NCI-H510A treated with DMSO at 0.1 percent for 48 hours (cell line): ENCODE results near the gene EIF4E3.

Source experiments
- DNase-seq: peaks from one replicate; lab custom pipeline; 2025; lab: John Stamatoyannopoulos, UW

EIF4E3 gene

GRCh38 chr3:71647751-71648150 lies 77.5 kb downstream of the EIF4E3 start:
- DNase-seq, result no peak

DNA sequence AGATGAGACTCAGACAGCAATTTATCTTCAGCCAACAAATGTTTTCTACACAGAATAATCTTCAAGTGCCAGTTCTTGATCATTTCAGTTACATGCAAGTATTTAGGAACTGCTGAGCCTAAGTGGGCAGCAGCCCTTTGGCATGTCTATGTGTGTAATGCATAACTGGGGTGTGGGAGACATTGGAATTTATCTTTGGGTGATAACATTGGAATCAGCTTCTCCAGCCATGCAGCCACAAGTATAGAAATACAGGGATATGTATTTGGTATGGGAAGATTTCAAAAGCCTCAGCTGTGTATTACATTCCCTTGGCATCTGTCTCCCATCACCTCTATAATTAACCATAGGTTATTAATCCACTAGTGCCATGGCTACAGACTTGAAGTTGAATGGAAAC lies 78.2 kb downstream of the EIF4E3 start:
- DNase-seq, result no peak

GRCh38 chr3:71645140-71645539 lies 80.1 kb downstream of the EIF4E3 start:
- no peak for DNase-seq

DNA sequence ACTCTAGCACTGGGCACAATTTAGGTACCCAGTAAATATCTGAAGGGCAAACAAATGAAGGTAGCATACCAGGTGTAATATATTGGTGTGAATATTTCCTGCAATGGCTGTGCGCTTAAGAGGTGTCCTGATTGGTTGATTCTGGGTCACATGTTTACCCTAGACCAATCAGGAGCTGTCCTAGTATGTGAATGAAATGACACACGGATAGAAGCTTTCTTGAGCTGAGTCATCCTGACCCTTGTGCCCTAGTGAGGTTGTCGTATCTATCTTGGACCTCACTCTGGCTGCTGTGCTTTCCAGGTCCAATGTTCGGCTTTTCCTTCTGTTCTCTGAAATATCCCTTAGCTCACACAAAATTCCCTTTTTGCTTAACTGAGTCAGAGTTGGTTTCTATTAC lies 83.5 kb downstream of the EIF4E3 start:
- no peak for DNase-seq

DNA sequence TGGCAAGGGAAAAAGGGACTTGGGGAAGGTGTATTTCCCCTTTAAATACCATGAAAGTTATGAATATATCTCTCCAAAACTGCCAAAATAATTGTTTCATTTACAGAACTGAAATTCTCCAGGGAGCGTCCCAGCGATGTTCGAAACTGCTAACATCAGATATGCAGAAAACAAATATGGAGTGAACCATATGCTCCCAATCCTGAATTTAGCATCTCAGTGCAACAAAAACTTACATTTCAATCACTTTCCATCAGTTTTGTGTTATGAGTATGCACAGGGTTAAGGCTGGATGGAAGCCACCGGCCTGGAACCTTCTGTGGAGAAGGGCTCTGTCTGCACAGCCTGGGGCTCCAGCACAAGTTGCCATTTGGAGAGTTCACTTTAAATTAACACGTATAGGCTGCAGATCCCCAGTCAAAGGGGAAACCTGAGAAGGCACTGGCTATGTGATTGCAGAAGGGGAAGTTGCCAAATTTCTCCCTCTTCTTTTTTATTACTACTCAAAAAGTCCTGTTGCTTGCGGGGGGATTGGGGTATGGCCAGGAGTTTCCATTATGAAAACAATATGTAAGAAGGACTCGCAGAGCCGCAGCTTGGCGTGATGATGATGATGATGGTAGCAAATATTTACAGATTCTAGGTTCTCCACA lies 84.7 kb downstream of the EIF4E3 start:
- DNase-seq, result no peak

DNA sequence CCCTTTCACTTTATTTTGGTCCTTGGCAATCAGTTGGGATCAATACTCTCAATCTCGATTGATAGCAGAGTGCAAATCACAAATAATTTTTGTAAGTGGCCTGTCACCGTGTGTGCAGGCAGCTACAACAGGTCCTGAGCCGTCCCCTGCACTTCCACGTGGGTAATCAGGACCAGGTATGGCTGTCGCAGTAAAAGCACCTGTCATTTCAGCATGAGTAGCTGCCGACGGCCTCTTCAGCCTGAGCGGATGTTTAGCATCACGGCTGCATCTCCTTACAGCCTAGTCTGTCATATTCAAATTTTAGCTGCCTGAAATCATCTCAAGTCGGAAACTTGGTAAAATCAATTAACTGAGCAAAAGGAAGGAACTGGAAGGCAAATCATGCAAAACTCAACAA lies 88.7 kb downstream of the EIF4E3 start:
- DNase-seq, result peak; percentile 15

DNA sequence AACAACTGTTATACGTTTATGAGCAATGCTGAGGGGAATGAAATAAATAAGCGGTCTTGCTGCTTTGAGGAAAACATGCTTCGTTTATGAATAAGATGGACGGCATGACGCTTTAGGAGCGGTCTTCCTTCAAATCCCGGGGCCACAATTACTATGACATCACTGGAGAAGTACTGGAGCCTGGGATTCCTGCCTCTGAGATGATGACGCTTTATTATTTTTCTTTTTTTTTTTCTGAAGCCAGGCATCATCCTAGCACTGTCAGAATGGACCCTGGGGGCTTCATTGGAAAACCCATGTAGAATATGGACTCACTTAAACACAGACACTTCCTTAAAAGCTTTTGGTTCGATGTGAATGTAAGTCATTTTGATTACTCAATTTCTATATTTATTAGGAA lies 89.2 kb downstream of the EIF4E3 start:
- no peak for DNase-seq

GRCh38 chr3:71634671-71635070 lies 90.5 kb downstream of the EIF4E3 start:
- DNase-seq, result no peak

- no peak for DNase-seq
Measured at GRCh38 chr3:71629711-71630110, 95.5 kb downstream of the EIF4E3 start.

DNA sequence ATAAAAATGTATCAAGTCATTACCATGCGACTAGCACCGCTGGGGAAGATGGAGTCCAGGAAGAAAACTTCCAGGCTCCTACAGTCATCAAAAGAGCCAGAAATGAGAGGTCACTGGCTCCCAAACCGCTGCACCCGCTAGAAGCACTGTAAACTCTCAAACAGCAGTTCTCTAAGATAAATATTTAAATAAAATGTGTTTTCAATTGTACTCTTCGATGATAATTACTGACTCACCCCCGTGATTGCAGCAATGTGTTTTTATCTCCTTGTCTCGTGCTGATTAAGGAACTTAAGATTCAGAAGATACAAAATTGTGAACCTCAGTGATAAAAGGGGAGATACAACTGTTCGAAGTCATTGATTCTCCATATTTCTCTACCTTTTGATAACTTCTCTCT lies 95.9 kb downstream of the EIF4E3 start:
- no peak for DNase-seq

GRCh38 chr3:71628522-71628921 lies 96.7 kb downstream of the EIF4E3 start:
- DNase-seq, result no peak

- no peak for DNase-seq
Measured at GRCh38 chr3:71625676-71626075, 99.5 kb downstream of the EIF4E3 start.
